Urinary bladder (tissue), 2 donors: ENCODE results near the gene COL4A3. TPM values are rescaled to one million over a fixed set of nuclear protein-coding genes. Genes with fewer than 3 reads are reported as not detected.

ENCODE experiments used
- polyA plus RNA-seq: library from polyadenylated mRNA; stranded (reverse); fragments of 200-250 nt; gene quantifications from one replicate; pipeline ENCODE4 v1.2.3, GENCODE V29; 2013
- total RNA-seq: library from RNA; depleted of rRNA; stranded (reverse); fragments of >200 nt; gene quantifications from one replicate; pipeline ENCODE4 v1.2.3, GENCODE V29; 2014
- donor health status: healthy.

Gene COL4A3
- total and polyA plus RNA-seq, 2 donors = 0.74 to 1.4 TPM

Other genes starting within 250 kb of the COL4A3 start
- gene COL4A4, start 419 bp upstream of the COL4A3 start, total RNA-seq = 0.90 TPM
- 2.3 TPM for gene COL4A4, start 419 bp upstream of the COL4A3 start, polyA plus RNA-seq
- gene MFF, start 160.6 kb downstream of the COL4A3 start, total RNA-seq = 126 TPM
- gene MFF, start 160.6 kb downstream of the COL4A3 start, polyA plus RNA-seq = 78.2 TPM
- not detected for gene TM4SF20, start 214.7 kb downstream of the COL4A3 start, total RNA-seq
- not detected for gene TM4SF20, start 214.7 kb downstream of the COL4A3 start, polyA plus RNA-seq
- gene SCYGR1, start 223.3 kb downstream of the COL4A3 start, total RNA-seq = not detected
- not detected for gene SCYGR1, start 223.3 kb downstream of the COL4A3 start, polyA plus RNA-seq